OCI-LY3 (cell line): ENCODE results near the gene CHMP5.

Source experiments
- EZH2phosphoT487 ChIP-seq: fragments of 200-600 bp; shearing (Covaris generic); IDR thresholded peaks from 2 replicates; pipeline ENCODE4 v1.6.1; 2018; ENCODE audit warnings: antibody characterized with exemption, mixed run types, low read depth
- TF ChIP-seq, protein P1 (sequence below): fragments of 200-600, 300-600 bp; sonication (generic); IDR thresholded peaks from 2 replicates; pipeline ENCODE4 v1.5.1; 2014; ENCODE audit warnings: antibody characterized with exemption, low read length, low read depth

DNA sequence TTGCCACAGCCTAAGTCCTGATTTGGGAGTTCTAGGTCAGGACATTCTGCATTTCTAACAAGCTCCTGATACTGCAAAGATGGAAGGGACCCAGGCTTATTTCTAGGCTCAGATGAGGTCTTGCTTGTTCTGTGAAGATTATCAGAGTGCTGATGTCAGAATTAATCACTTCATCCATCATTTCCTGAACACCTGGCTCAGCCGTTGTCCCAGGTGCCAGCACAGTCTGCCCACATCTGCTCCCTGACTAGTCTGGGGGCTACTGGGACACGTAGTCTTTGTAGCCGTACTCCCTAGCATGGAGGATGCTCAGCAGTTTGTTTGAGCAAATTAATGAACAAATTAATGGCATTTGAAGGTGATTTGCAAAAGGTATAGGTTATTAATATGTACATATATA is 42.8 kb upstream of the CHMP5 start:
- TF ChIP-seq, protein P1, sequence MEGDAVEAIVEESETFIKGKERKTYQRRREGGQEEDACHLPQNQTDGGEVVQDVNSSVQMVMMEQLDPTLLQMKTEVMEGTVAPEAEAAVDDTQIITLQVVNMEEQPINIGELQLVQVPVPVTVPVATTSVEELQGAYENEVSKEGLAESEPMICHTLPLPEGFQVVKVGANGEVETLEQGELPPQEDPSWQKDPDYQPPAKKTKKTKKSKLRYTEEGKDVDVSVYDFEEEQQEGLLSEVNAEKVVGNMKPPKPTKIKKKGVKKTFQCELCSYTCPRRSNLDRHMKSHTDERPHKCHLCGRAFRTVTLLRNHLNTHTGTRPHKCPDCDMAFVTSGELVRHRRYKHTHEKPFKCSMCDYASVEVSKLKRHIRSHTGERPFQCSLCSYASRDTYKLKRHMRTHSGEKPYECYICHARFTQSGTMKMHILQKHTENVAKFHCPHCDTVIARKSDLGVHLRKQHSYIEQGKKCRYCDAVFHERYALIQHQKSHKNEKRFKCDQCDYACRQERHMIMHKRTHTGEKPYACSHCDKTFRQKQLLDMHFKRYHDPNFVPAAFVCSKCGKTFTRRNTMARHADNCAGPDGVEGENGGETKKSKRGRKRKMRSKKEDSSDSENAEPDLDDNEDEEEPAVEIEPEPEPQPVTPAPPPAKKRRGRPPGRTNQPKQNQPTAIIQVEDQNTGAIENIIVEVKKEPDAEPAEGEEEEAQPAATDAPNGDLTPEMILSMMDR: no peak
- TF ChIP-seq EZH2phosphoT487: no peak
